Astrocyte of the cerebellum (primary cell): ENCODE results near the gene HNRNPA3.
A peak's percentile ranks its signal among the peaks of the same experiment; 100 is the strongest.
"Not testable (repeated sequence)": the region's sequence is repeated elsewhere in the genome, so short reads cannot be mapped to it uniquely, and the experiment has no call there.

ENCODE experiments used
- DNase-seq: peaks from one replicate; pipeline ENCODE4 v3.0.0-alpha.2; 2011; ENCODE audit warnings: low read depth
- H3K4me3 ChIP-seq: 2 replicates; pipeline ENCODE4 v1.5.1; 2011; ENCODE audit warnings: mild to moderate bottlenecking, low read depth, low read length, moderate library complexity
- in situ Hi-C: cut with HindIII; loops from 2 replicates; pipeline ENCODE4 v1.10.0; 2017; ENCODE audit warnings: low sequenced_read_pairs
- TF ChIP-seq, protein P1 (sequence below): IDR thresholded peaks from 2 replicates; pipeline ENCODE4 v1.5.1; 2012; ENCODE audit warnings: low read length, low read depth, moderate library complexity, mild to moderate bottlenecking; ENCODE audit errors: missing control alignments

The HNRNPA3 gene

GRCh38 chr2:177264693-177265587 lies 52.3 kb downstream of the HNRNPA3 start, which contains the start of gene NFE2L2:
Gene NFE2L2 (minus strand): TSS chr2:177264727. CDS start chr2:177264576, 151 bp downstream.
- peak within 1 kb of the TSS; percentile 81 for H3K4me3 ChIP-seq
- DNase-seq, result peak; percentile 68
- in situ Hi-C loops, result loop anchor here (5.0 kb wide), 1 partner anchor 98 kb away; no protein-coding TSS in a partner anchor
- TF ChIP-seq, protein P1, sequence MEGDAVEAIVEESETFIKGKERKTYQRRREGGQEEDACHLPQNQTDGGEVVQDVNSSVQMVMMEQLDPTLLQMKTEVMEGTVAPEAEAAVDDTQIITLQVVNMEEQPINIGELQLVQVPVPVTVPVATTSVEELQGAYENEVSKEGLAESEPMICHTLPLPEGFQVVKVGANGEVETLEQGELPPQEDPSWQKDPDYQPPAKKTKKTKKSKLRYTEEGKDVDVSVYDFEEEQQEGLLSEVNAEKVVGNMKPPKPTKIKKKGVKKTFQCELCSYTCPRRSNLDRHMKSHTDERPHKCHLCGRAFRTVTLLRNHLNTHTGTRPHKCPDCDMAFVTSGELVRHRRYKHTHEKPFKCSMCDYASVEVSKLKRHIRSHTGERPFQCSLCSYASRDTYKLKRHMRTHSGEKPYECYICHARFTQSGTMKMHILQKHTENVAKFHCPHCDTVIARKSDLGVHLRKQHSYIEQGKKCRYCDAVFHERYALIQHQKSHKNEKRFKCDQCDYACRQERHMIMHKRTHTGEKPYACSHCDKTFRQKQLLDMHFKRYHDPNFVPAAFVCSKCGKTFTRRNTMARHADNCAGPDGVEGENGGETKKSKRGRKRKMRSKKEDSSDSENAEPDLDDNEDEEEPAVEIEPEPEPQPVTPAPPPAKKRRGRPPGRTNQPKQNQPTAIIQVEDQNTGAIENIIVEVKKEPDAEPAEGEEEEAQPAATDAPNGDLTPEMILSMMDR, result peak; percentile 54

- DNase-seq, result no peak
- TF ChIP-seq, protein P1, result no peak
- H3K4me3 ChIP-seq, result no peak overlapping the region
- in situ Hi-C loops, result no loop called here
Observed at GRCh38 chr2:177265824-177266817, 53.5 kb downstream of the HNRNPA3 start.

DNA sequence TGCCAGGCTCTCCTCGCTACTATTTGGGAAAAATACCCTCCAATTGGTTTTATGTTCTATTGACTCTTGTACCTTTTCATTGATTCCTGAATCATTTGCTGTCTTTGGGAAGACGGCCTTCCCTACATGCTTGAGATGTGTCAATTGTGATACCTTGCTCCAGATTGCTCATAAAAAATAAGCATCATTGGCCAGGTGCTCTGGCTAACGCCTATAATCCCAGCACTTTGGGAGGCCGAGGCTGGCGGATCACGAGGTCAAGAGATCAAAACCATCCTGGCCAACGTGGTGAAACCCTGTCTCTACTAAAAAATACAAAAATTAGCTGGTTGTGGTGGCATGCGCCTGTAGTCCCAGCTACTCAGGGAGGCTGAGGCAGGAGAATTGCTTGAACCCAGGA lies 54.4 kb downstream of the HNRNPA3 start:
- in situ Hi-C loops, DNase-seq, H3K4me3 ChIP-seq: not testable (repeated sequence)

DNA sequence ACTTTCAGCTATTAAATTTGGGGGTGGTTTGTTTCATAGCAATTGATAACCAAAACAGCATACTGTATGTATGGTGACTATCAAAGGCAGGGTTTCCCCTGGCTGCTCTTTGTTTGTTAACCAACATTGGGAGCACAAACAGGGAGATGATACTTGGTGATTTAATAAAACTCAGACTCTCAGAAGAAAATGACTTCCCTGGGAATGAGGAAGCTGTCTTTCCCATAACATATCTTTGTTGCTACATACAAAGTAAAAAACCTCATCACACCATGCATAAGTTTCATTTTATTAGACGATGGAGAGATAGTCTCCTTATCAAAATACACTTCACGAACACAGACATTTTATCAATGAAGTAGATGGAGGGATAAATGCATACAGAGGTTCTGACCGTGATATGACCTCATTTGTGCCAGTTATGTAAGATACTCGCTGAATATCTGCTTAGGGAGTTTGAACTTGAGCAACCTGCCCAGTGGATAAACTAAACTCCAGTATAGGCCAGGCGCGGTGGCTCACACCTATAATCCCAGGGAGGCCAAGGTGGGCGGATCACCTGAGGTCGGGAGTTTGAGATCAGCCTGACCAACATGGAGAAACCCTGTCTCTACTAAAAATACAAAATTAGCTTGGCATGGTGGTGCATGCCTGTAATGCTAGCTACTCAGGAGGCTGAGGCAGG lies 55.7 kb downstream of the HNRNPA3 start:
- in situ Hi-C loops, result no loop called here
- H3K4me3 ChIP-seq, result no peak overlapping the region
- TF ChIP-seq, protein P1, result no peak
- DNase-seq, result no peak

DNA sequence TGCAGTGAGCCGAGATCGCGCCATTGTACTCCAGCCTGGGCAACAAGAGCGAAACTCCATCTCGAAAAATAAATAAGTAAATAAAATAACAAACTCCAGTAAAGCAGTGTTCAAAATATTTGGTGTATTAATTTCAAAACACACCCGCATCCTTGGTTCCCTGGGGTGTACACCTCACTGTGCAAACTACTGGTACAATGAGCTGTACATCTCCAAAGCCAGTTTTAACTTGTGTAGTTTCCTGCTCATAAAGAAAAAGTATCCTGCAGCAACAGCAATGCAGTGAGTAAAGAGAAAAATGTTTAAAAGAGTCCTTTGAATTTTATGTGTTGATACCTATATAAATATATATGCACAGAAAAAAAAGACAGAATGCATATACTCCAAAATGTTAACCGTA lies 56.3 kb downstream of the HNRNPA3 start:
- H3K4me3 ChIP-seq, result no peak overlapping the region
- DNase-seq, result no peak
- in situ Hi-C loops, result no loop called here
- TF ChIP-seq, protein P1, result no peak

DNA sequence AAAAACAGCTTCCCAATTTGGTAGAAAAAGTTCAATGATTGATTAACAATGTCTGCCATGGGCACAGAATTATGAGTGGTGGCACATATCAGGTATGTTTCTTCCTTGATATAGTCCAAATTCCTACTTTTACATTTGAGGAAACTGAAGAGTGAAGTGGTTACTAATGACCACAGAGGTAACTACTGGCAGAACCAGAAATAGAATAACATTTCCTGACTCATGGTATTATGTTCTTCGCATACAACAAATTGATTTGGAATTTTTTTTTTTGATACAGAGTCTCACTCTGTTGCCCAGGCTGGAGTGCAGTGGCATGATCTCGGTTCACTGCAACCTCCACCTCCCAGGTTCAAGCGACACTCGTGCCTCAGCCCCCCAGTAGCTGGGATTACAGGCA lies 57.9 kb downstream of the HNRNPA3 start:
- no peak overlapping the region for H3K4me3 ChIP-seq
- no peak for DNase-seq
- TF ChIP-seq, protein P1, result no peak
- in situ Hi-C loops, result no loop called here
